HG03575 (cell line): ENCODE results near the gene SCGN.

Source experiments
- ATAC-seq: cut with Tn5 transposase; IDR thresholded peaks from one replicate; pipeline ENCODE4 v1.9.1; 2021; ENCODE audit not compliant: unreplicated experiment, insufficient number of reproducible peaks, low FRiP score; ENCODE audit errors: extremely low read depth

SCGN gene

GRCh38 chr6:25676775-25677174 lies 24.8 kb downstream of the SCGN start:
- no peak for ATAC-seq

DNA sequence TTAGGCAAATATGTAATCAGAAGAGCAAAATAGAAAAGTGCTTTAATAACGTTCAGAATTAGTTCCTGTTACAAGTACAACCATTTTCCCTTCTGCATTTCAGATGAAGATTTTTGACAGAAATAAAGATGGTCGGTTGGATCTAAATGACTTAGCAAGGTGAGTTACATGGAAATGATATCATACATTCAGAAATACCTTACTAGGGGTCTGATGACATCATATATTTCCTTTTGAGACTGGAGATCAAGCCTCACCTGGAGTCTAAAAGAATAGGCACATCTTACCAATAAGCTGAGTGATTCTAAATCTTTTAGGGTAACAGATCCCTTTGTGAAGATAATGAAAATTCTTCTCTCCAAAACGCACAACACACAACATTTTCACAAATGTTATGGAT lies 29.8 kb downstream of the SCGN start:
- no peak for ATAC-seq

DNA sequence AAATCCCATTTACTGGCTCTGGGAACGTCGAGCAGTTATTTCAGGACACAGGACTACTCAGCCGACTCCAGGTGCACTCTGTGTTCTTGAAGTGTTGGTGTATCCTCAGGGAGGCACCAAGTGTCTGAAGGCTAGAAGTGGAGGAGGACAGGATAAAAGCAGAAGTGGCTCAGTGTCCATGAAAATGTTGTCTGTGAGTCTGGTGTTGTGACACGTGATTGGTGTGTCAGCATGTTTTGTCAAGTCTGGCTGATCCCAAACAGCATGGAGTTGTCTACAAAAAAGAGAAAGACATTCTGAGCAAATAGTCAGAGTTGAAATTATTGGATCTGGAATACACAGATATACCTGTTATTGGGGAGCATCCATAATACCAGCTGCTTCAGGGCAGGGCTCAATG lies 30.3 kb downstream of the SCGN start:
- ATAC-seq: no peak

- ATAC-seq: no peak
Measured at GRCh38 chr6:25684565-25684964, 32.5 kb downstream of the SCGN start.

DNA sequence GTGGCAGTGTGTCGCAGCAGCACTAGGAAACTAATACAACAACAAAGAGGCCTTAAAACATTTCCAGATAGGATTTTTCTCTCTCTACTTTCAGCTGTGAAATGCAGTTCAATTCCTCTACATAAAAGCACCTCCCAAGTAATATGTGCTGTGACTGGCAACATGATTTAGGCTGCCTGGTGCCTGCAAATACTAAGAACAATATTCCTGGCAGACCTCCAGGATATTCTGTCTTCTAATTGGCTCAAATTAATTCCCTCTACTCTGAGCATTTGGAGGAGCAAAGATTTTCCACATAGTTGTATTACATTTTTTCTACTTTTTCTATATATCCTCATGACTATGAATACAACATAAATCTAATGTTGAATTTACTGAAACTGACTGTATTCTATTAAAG lies 33.2 kb downstream of the SCGN start:
- ATAC-seq: no peak

DNA sequence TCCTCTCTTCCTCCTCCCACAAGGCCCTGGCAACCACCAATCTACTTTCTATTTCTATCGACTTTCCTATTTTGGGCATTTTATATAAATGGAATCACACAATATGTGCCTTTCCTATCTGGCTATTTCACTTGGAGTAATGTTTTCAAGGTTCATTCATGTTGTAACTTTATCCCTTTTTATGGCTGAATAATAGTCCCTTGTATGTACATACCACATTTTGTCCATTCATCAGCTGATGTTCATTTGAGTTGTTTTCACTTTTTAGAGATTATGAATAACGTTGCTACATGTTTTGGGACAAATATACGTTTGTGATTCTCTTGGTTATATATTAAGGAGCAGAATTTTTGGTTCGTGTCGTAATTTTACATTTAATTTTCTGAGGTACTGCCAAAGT lies 33.9 kb downstream of the SCGN start:
- no peak for ATAC-seq

DNA sequence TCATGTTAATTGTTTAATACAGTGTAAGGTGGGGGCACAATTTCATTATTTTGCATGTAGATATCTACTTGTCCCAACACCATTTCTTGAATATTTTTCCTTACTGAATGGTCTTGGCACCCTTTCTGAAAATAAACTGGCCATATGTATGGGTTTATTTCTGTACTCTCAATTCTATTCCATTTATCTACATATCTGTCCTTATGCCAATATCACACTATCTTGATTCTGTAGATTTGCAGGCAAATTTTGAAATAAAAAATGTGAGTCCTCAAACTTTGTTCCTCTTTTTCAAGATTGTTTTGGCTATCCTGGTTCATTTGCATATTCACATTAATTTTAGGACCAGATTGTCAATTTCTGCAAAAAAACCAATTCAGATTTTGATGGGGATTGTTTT lies 34.8 kb downstream of the SCGN start:
- no peak for ATAC-seq

DNA sequence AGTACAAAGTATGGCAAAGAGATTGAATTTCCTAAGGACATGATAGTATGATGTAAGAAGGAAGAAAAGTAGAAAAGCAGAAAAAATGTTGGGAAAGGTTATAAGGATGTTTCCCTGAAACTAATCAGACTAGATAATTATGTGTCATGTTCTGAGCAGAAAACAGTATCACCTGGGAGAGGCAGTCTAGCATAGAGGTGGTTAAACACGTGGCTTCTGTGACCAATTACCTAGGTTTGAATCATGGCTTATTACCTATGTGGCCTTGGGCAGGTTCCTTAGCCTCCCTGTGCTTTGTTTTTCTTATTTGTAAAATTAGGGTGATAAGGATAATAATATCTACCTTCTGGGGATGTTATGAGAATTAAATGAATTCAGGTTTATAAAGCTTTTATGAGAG lies 38.0 kb downstream of the SCGN start:
- ATAC-seq: no peak

- no peak for ATAC-seq
Measured at GRCh38 chr6:25691894-25692293, 39.9 kb downstream of the SCGN start.

DNA sequence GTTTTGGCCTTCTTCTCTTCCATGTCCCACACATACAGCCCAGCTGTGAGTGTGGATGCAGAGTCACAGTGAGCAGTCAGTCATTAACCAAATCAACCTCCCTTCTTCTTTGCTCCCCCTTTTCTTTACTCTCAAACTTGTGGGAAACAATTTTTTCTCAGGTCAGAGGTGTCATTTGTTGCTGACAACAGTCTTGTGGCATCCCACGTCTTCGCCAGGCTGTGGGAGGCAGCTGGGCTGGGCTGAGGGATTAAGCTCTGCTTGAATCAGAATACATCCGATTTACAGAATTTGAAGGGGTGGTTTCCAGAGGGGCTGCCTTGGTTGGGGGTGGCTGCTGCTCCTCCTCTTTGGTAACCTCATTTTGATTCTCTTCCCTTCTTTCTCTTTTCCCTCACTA lies 40.5 kb downstream of the SCGN start:
- no peak for ATAC-seq

GRCh38 chr6:25694366-25694765 lies 42.4 kb downstream of the SCGN start:
- ATAC-seq: no peak

DNA sequence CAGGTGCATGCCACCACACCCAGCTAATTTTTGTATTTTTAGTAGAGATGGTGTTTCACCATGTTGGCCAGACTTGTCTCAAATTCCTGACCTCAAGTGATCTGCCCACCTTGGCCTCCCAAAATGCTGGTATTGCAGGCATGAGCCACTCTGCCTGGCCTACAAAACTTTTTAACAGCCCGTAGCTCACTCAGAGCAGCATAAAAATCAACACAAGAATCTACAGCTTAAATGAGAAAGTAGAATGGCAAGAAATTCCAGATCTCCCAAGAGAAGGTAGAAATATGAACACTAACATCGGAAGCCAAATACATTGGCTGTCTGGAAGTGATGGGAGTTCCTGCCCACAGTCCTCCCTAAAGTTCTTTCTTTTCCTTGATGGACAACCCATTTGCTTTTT lies 43.7 kb downstream of the SCGN start:
- ATAC-seq: no peak

- no peak for ATAC-seq
Measured at GRCh38 chr6:25697537-25698340, 45.7 kb downstream of the SCGN start.

GRCh38 chr6:25698631-25699030 lies 46.6 kb downstream of the SCGN start:
- no peak for ATAC-seq

DNA sequence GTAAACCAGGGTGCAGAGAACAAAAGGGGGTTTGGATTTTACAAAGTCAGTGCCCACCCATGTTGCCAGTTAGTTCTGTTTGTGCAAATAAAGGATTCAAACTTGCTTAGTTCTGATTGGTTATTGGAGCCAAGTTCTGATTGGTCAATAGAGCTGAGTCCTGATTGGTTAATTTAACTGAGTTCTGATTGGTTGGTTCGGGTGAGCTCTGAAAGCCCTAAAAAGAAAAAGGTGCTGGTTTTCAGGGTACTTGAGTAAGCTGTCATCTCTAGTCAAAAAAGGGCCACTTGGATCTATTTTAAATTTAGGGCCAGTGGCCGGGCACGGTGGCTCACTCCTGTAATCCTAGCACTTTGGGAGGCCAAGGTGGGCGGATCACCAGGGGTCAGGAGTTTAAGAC lies 47.6 kb downstream of the SCGN start:
- ATAC-seq: no peak

DNA sequence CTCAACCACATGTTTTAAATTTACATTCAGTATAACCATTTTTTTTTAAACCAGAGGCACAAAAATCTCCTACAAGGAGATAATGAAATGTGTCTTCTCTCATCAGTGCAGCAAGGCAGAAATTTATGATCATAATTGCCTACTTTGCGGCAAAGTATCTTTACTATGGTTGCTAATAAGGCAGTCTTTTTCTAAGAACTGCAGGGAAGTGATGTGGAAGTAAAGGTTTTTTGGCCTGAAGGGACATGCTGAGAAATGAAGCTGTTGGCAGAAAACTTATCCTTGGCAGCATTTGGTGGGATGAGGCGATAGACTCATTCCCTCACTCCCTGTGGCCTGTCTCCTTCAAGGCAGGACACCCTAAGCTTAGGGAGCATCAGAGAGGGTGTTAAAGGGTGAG lies 48.7 kb downstream of the SCGN start:
- ATAC-seq: no peak

DNA sequence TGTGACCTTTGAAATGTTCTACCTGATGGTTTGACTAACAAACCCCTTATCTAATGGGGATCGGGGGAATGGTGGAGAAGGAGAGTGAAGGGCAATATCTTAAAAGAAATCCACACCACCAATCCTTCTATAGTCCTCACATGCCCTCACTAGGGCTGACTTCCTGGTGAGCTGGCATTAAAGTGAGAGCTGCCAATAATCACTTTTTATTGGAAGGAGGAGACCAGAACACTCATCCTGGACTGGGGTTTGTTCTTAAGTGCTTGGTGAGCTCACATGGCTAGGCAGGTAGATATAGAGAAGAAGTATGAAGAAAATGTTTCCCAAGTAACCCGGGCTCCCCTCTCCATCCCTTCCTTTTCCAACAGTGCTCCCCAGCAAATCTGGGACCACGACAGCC lies 49.8 kb downstream of the SCGN start:
- ATAC-seq: no peak

DNA sequence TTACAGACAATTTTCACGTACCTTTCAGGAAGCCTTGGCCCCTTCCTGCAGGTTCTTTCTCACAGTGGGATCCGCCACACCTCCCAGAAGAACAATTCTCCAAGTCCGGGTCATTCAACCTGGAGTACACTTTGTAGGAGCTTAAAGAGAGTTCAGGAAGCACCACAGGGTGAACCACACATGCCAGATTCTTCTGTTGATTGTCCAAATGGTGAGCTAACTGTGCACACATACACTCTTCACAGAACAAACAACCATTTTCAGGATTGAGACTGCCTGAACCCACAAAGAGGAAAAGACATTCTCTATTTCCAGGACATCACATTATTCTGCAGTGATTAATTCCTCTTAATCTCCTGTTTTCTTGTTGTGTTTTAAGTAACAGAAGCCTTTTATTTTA lies 51.0 kb downstream of the SCGN start:
- ATAC-seq: no peak

GRCh38 chr6:25704001-25704400 lies 52.0 kb downstream of the SCGN start:
- ATAC-seq: no peak

- no peak for ATAC-seq
Measured at GRCh38 chr6:25706314-25707014, 54.4 kb downstream of the SCGN start.

DNA sequence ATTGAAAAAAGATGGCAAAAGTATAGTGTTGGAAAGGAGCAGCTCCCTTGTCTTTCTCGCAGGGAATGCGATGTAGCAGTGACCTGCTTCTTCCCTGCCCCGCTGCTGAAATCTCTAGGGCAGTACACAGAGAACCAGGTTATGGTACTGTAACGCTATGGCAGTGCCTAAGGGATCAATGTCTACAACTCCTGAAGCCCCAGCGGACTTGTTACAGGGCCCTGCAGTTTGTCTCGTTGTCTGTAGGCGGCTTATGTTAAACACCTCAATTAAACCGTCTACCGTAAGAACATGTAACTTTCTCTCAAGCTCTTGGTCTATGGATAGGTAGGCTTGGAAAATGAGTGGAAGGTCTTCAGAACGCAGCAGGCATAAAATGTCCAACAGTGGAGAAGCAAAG lies 57.7 kb downstream of the SCGN start:
- ATAC-seq: no peak
